Neural cell (in vitro differentiated cells): Measurements from ENCODE around the gene SAMD4B. TPM values are rescaled to one million over a fixed set of nuclear protein-coding genes. Genes with fewer than 3 reads are reported as not detected.

Source experiments
- H2AFZ ChIP-seq: fragments of 200-600, 300-800 bp; sonication (generic), shearing (Covaris generic); 2 replicates; pipeline ENCODE4 v1.6.0; 2014; ENCODE audit warnings: low read depth, mild to moderate bottlenecking, antibody characterized with exemption, low read length, moderate library complexity
- H3F3A ChIP-seq: fragments of 200-600 bp; shearing (Covaris generic); 2 replicates; pipeline ENCODE4 v1.6.1; 2016; ENCODE audit warnings: mild to moderate bottlenecking, moderate library complexity, mixed read lengths, antibody characterized with exemption, low read length; ENCODE audit not compliant: insufficient read depth, poor library complexity, severe bottlenecking
- H3K27ac ChIP-seq: fragments of 200-600, 300-800 bp; sonication (generic), shearing (Covaris generic); 2 replicates; pipeline ENCODE4 v1.5.1; 2014; ENCODE audit warnings: mild to moderate bottlenecking, low read length, moderate library complexity
- H3K27me3 ChIP-seq: fragments of 300-800, 200-600 bp; sonication (generic), shearing (Covaris generic); 2 replicates; pipeline ENCODE4 v1.6.0; 2014; ENCODE audit warnings: mild to moderate bottlenecking, low read depth, low read length, moderate library complexity; ENCODE audit not compliant: insufficient read depth
- H3K36me3 ChIP-seq: fragments of 300-800, 200-600 bp; sonication (generic), shearing (Covaris generic); 2 replicates; pipeline ENCODE4 v1.5.1; 2014; ENCODE audit warnings: mild to moderate bottlenecking, antibody characterized with exemption, low read length, moderate library complexity; ENCODE audit not compliant: insufficient read depth
- H3K4me2 ChIP-seq: fragments of 300-800, 200-600 bp; sonication (generic), shearing (Covaris generic); 2 replicates; pipeline ENCODE4 v1.6.0; 2014; ENCODE audit warnings: mild to moderate bottlenecking, low read length
- H3K4me3 ChIP-seq: fragments of 300-800, 200-600 bp; sonication (generic), shearing (Covaris generic); 2 replicates; pipeline ENCODE4 v1.5.1; 2014; ENCODE audit warnings: mild to moderate bottlenecking, low read length, moderate library complexity
- H3K79me2 ChIP-seq: fragments of 200-600 bp; shearing (Covaris generic); replicated peaks from 2 replicates; pipeline ENCODE4 v1.6.0; 2014; ENCODE audit warnings: mild to moderate bottlenecking, low read length, moderate library complexity; ENCODE audit not compliant: insufficient read depth
- H3K9ac ChIP-seq: fragments of 300-800, 200-600 bp; sonication (generic), shearing (Covaris generic); 2 replicates; pipeline ENCODE4 v1.6.1; 2016; ENCODE audit warnings: mild to moderate bottlenecking, low read length, mixed read lengths
- H3K9me2 ChIP-seq: fragments of 200-600 bp; shearing (Covaris generic); 2 replicates; pipeline ENCODE4 v1.6.1; 2016; ENCODE audit warnings: mild to moderate bottlenecking, low read length, mixed read lengths; ENCODE audit not compliant: insufficient read depth
- H3K9me3 ChIP-seq: fragments of 200-600, 300-800 bp; sonication (generic), shearing (Covaris generic); 2 replicates; pipeline ENCODE4 v1.6.1; 2016; ENCODE audit warnings: mild to moderate bottlenecking, mixed run types, low read length, moderate library complexity, mixed read lengths
- H4K20me1 ChIP-seq: fragments of 200-600 bp; shearing (Covaris generic); 2 replicates; pipeline ENCODE4 v1.6.1; 2016; ENCODE audit warnings: mild to moderate bottlenecking, mixed run types; ENCODE audit not compliant: insufficient read depth
- EP300 ChIP-seq: fragments of 450-650 bp; conservative IDR thresholded peaks from 2 replicates; pipeline ENCODE4 v1.6.1; 2014; ENCODE audit warnings: antibody characterized with exemption, mild to moderate bottlenecking, moderate library complexity; ENCODE audit not compliant: poor library complexity, severe bottlenecking
- EZH2 ChIP-seq: fragments of 200-600, 300-800 bp; shearing (Covaris generic), sonication (generic); IDR thresholded peaks from 2 replicates; pipeline ENCODE4 v1.6.1; 2014; ENCODE audit warnings: antibody characterized with exemption, low read length, borderline replicate concordance, mild to moderate bottlenecking; ENCODE audit not compliant: insufficient read depth, poor library complexity, severe bottlenecking
- MXI1 ChIP-seq: fragments of 450-650 bp; conservative IDR thresholded peaks from 2 replicates; pipeline ENCODE4 v1.6.1; 2014; ENCODE audit warnings: antibody characterized with exemption, mild to moderate bottlenecking; ENCODE audit not compliant: poor library complexity, severe bottlenecking
- POLR2AphosphoS5 ChIP-seq: IDR thresholded peaks from 2 replicates; pipeline ENCODE4 v1.6.1; 2012
- RAD21 ChIP-seq: fragments of 450-650 bp; conservative IDR thresholded peaks from 2 replicates; pipeline ENCODE4 v1.6.1; 2014; ENCODE audit warnings: antibody characterized with exemption, mild to moderate bottlenecking, moderate library complexity
- SMC3 ChIP-seq: fragments of 450-650 bp; conservative IDR thresholded peaks from 2 replicates; pipeline ENCODE4 v1.6.1; 2014; ENCODE audit warnings: antibody characterized with exemption, mild to moderate bottlenecking, moderate library complexity; ENCODE audit not compliant: poor library complexity
- TAF1 ChIP-seq: IDR thresholded peaks from 2 replicates; pipeline ENCODE4 v1.6.1; 2012; ENCODE audit warnings: low read depth
- polyA plus RNA-seq: library from polyadenylated mRNA; depleted of rRNA; stranded (reverse); fragments of >200 nt; gene quantifications from 2 replicates; pipeline ENCODE4 v1.2.3, GENCODE V29; 2014
- TF ChIP-seq, protein P1 (sequence below): IDR thresholded peaks from 2 replicates; pipeline ENCODE4 v1.6.1; 2012; ENCODE audit warnings: borderline replicate concordance
- TF ChIP-seq, protein P2 (sequence below): fragments of 450-650 bp; IDR thresholded peaks from 2 replicates; pipeline ENCODE4 v1.5.1; 2014; ENCODE audit warnings: antibody characterized with exemption, mild to moderate bottlenecking, moderate library complexity; ENCODE audit not compliant: poor library complexity, severe bottlenecking

The SAMD4B gene
- polyA plus RNA-seq, 1 donor from 2014 or later, result 19.3 TPM

DNA sequence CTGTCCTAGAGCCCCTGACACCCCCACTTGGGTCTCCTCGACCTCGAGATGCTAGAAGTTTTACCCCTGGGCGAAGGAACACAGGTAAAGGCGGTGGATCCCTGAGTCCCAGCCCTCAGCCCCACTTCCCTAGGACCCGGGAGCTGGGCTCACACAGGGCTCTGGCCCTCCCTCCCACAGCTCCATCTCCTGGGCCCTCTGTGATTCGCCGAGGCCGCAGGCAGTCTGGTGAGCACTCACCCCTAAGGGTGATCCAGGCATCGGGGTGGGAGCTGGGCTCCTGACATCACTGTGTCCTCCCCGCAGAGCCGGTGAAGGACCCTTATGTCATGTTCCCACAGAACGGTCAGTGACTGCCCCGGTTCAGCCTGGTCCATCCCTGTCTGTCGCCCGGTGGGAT lies 78.5 kb downstream of the SAMD4B start:
- H3K4me2 ChIP-seq, result no peak overlapping the region
- no peaks in the 10 kb centered on the region for H4K20me1 ChIP-seq
- no peaks in the 10 kb centered on the region for H3K9me3 ChIP-seq
- TF ChIP-seq SMC3, result no peak
- H3K9me2 ChIP-seq, result no peaks in the 10 kb centered on the region
- H3K79me2 ChIP-seq, result peaks cover 5% of the 10 kb centered on the region
- H3K4me3 ChIP-seq, result no peak overlapping the region
- H3K27me3 ChIP-seq, result no peaks in the 10 kb centered on the region
- no peak overlapping the region for H3K9ac ChIP-seq
- H3K36me3 ChIP-seq, result no peaks in the 10 kb centered on the region
- H3K27ac ChIP-seq, result no peak overlapping the region
- no peaks in the 10 kb centered on the region for H3F3A ChIP-seq
- no peak overlapping the region for H2AFZ ChIP-seq

DNA sequence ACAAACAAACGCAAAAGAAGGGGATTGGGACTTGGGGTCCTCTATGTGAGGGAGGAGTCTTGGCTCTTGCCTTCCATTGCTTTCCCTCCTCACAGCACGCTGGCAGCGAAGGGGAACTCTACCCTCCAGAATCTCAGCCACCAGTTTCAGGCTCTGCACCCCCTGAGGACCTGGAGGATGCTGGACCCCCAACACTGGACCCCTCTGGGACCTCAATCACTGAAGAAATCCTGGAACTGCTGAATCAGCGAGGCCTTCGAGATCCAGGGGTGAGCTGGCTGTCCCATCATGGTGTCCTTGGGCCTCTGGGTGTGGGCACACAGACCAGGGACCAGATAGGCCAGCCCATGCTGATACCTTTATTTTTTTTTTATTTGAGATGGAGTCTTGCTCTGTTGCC lies 79.8 kb downstream of the SAMD4B start:
- Histone ChIP-seq H3K79me2 (no peaks in the 10 kb centered on the region), H3K9me3 (no peaks in the 10 kb centered on the region), H3K27ac (no peak overlapping the region), H2AFZ (no peak overlapping the region), H3K36me3 (no peaks in the 10 kb centered on the region), H3F3A (no peaks in the 10 kb centered on the region), H3K4me2 (no peak overlapping the region), H3K9ac (no peak overlapping the region), H3K9me2 (no peaks in the 10 kb centered on the region), H4K20me1 (no peaks in the 10 kb centered on the region), H3K27me3 (no peaks in the 10 kb centered on the region), H3K4me3 (no peak overlapping the region)
- no peak for TF ChIP-seq EZH2
- TF ChIP-seq SMC3, result no peak
- TF ChIP-seq TAF1, result no peak
- no peak for TF ChIP-seq POLR2AphosphoS5
- TF ChIP-seq, protein P1, sequence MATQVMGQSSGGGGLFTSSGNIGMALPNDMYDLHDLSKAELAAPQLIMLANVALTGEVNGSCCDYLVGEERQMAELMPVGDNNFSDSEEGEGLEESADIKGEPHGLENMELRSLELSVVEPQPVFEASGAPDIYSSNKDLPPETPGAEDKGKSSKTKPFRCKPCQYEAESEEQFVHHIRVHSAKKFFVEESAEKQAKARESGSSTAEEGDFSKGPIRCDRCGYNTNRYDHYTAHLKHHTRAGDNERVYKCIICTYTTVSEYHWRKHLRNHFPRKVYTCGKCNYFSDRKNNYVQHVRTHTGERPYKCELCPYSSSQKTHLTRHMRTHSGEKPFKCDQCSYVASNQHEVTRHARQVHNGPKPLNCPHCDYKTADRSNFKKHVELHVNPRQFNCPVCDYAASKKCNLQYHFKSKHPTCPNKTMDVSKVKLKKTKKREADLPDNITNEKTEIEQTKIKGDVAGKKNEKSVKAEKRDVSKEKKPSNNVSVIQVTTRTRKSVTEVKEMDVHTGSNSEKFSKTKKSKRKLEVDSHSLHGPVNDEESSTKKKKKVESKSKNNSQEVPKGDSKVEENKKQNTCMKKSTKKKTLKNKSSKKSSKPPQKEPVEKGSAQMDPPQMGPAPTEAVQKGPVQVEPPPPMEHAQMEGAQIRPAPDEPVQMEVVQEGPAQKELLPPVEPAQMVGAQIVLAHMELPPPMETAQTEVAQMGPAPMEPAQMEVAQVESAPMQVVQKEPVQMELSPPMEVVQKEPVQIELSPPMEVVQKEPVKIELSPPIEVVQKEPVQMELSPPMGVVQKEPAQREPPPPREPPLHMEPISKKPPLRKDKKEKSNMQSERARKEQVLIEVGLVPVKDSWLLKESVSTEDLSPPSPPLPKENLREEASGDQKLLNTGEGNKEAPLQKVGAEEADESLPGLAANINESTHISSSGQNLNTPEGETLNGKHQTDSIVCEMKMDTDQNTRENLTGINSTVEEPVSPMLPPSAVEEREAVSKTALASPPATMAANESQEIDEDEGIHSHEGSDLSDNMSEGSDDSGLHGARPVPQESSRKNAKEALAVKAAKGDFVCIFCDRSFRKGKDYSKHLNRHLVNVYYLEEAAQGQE, result no peak
- TF ChIP-seq RAD21, result no peak
- no peak for TF ChIP-seq MXI1
- TF ChIP-seq EP300, result no peak
- TF ChIP-seq, protein P2, sequence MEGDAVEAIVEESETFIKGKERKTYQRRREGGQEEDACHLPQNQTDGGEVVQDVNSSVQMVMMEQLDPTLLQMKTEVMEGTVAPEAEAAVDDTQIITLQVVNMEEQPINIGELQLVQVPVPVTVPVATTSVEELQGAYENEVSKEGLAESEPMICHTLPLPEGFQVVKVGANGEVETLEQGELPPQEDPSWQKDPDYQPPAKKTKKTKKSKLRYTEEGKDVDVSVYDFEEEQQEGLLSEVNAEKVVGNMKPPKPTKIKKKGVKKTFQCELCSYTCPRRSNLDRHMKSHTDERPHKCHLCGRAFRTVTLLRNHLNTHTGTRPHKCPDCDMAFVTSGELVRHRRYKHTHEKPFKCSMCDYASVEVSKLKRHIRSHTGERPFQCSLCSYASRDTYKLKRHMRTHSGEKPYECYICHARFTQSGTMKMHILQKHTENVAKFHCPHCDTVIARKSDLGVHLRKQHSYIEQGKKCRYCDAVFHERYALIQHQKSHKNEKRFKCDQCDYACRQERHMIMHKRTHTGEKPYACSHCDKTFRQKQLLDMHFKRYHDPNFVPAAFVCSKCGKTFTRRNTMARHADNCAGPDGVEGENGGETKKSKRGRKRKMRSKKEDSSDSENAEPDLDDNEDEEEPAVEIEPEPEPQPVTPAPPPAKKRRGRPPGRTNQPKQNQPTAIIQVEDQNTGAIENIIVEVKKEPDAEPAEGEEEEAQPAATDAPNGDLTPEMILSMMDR, result no peak
